HG03565 (cell line): ENCODE results near the gene SMG6.
"Not testable (repeated sequence)": the region's sequence is repeated elsewhere in the genome, so short reads cannot be mapped to it uniquely, and the experiment has no call there.

Experiments
- ATAC-seq: cut with Tn5 transposase; IDR thresholded peaks from one replicate; pipeline ENCODE4 v1.9.1; 2021; ENCODE audit warnings: mild to moderate bottlenecking, moderate library complexity; ENCODE audit not compliant: unreplicated experiment

The SMG6 gene

DNA sequence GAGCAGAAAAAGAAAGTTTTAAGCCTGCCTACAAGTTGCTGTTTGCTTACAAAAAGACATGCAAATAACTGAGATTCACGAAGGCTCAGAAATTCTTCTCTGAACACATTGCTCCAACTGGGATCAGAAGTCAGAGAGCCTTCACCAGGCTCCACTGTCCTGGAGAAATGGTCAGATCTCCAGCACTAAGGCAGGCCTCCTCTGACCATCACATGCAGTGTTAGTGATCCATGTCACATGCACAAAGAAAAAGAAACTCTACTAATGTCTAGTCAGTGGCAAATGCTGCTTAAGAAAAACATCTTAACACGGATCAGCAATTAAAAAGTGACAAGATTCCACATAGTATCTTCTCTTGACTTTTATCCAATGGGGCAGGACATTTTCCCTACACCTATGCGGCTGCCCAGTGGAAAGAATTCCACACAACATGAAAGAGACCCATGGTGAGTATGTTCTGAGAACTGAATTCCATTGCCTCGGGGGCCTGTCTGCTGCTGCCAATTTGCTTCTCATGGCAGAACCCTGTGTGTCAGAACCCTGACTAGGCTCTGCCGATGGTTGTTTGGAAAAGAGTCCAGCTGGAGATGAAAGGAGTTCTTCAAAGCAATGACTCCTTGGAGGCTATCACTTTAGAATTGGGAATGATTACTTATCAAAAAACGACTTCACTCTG, 152.1 kb downstream of the SMG6 start:
- ATAC-seq = no peak

DNA sequence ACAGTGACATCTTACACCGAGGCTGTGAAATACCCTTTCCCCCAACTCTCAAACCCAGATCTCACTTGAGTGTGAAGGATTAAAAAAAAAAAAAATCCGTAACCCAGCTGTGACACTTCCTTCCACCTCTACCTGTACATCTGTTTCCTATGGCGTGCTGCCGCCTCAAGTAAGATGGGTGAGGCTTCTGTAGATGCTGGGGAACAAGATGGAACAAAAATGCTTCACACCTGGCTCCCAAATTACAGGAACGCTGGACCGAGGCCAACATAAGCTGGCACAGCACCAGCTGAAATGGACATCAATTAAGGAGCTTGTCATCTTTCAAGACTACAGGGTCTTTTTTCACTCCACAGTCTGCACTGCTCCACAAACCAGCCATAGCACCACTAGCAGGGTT, 152.8 kb downstream of the SMG6 start:
- no peak for ATAC-seq

DNA sequence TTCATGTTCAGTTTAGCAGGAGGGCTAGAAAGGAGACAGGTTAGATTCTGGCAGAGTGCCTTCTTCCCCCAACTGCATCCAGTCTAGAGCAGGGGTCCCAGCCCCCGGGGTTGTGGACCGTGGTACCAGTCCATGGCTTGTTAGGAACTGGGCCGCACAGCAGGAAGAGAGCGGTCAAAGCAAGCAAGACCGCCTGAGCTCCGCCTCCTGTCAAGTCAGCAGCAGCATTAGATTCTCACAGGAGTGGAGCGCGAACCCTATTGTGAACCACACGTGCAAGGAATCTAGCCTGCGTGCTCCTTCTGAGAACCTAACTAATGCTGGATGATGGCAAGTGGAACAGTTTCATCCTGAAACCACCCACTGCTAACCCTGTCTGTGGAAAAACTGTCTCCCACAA, 153.7 kb downstream of the SMG6 start:
- no peak for ATAC-seq

DNA sequence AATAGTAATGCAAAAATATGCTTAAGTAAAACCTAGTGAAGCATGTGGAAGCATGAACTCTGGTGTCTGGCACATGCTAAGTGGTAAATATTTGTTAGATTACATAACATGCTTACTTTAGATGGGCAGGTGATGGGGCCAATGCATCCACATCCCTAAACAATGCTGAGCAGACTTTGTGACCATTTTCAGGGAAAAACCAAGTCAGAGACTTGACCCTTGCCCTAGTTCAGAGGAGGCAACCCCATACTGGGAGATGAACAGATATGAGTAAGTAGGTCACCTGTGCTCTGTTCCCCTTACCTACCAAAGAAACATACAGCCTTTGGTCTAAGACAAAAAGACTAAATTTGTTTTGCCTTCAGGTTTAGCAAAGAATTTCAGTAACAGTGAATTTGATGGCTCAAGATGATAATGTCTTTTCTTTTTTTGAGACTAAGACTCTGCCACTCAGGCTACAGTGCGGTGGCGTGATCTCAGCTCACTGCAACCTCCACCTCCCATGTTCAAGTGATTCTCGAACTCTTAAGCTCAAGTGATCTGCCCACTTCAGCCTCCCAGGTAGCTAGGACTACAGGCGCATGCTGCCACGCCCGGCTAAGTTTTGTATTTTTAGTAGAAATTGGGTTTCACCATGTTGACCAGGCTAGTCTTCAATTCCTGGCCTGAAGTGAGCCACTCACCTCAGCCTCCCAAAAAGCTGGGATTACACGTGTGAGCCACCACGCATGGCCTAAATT, 157.3 kb downstream of the SMG6 start:
- no peak for ATAC-seq

DNA sequence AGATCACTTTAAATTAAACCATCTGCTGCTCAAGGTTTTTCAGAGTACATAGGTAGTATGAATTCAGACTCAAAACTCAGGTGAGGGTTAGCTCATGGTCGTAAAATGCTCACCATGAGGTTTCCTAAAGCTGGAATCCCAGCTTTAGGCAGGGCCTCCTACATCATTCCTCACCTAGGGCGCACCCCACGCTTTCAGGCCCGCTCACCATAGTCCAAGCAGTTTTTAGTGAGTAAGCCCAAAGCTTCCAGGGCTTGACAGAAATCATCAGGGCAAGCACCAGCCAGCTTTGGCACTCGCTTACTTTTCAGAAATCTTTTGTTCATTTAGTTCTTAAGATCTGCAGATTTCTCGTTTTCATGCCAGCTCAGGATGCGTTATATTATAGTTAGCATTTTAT, 158.9 kb downstream of the SMG6 start:
- ATAC-seq = no peak

DNA sequence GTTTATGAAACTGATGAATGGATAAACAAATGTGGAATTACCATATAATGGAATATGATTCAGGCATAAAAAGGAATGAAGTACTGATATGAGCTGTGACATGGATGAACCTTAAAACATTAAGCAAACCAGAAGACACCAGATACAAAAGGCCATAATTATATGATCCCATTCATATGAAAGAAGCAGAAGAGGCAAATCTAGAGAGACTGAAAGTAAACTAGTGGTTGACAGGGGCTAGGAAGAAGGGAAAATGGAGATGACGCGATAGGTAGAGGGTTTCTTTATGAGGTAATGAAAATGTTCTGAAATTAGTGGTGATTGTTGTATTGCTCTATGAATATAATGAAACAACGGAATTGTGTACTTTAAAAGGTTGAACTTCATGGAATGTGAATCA, 160.3 kb downstream of the SMG6 start:
- no peak for ATAC-seq

DNA sequence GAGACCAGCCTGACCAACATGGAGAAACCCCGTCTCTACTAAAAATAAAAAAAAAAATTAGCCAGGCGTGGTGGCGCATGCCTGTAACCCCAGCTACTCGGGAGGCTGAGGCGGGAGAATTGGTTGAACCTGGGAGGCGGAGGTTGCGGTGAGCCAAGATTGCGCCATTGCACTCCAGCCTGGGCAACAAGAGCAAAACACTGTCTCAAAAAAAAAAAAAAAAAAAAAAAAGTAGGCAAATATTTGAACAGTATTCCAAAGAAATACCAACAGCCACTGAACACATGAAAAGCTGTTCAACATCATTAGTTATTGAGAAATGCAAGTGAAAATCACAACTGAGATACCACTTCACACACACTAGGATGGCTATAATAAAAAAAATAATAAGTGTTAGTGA, 160.9 kb downstream of the SMG6 start:
- ATAC-seq = not testable (repeated sequence)

DNA sequence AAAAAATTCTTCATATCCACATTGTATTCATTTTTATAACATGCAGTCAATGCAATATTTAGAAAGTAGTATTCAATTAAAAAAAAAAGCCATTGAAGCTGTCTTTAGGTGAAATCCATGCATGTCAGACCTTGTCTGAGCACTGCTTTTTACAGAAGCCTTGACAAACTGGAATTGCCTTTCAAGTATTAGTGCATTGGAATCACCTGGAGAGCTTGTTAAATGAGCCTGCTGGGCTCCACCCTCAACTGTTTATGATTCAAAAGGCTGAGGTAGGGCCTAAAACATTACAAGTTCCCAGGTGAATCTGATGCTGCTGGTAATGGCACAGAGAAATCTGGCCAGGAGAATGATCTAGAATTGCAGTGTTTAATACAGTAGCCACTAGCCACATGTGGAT, 162.9 kb downstream of the SMG6 start:
- no peak for ATAC-seq

DNA sequence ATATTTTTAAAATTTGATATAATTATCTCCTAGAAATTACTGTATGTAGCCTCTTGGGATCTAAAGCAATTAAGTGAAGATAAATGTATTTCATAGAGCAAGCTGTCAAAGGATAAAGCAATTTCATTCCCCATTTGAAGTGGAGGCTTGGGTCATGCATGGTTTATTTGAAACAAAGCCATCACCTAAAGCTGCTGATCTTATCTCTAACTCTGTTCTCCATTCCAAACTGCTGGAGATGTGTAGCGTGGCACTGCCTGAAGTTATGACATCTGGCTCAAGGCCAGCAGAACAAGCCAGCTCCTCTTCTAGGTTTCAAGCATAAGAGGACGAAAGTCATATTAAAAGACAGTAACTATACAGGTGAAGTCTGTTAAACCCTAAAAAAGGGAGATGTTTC, 164.8 kb downstream of the SMG6 start:
- ATAC-seq = no peak

DNA sequence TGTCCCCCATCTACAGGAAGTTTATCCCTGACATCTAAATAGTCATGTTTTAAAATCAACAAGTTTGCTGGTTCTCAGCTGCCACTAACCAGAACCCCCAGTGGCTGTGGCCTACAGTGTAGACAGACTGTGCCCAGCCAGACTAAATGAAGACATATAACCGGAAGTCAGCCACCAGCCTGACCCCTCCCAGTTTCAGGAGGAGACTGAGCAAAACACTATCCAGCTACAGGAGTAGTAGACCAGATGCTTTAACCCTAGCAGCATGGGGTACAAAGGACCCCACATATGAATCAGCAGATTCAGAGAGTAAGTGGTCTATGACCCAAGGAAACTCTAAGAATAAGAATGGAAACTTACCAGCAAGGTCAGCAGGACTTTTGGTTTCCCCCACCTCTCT, 165.3 kb downstream of the SMG6 start:
- ATAC-seq = peak; percentile 53

DNA sequence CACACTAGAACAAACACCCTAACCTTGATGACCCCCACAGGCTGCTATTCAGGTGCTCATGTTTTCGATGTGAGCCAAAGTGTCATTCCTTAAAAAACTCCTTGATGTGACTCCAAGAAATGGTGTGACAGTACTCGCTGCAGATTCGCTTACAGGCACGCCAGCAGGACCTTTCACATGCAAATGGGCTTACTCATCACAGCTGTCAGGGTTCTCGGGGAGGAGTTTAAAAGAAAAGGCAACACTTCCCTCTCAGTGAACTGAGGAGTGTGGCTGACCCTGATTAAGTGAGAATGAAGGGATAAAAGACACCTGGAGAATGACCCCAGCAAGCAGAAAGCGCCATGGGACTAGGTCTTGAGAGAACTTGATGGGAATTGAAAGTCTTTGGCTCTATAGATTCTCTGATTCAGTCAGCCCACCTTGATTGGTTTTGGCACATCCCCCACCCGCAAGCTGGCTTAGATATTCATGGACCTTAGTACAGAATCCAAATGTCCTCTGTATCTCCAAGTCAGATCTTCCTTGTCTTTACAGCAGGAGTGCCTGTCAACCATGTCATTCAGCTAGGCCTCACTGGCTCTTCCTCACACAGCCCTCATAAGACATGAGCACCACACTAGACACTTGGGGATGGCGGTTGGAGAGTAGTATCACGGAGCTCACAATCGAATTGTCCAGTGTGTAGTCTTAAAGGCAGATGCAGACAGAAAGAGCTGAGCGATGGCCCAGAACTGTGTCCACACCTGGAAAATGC, 166.1 kb downstream of the SMG6 start:
- no peak for ATAC-seq

DNA sequence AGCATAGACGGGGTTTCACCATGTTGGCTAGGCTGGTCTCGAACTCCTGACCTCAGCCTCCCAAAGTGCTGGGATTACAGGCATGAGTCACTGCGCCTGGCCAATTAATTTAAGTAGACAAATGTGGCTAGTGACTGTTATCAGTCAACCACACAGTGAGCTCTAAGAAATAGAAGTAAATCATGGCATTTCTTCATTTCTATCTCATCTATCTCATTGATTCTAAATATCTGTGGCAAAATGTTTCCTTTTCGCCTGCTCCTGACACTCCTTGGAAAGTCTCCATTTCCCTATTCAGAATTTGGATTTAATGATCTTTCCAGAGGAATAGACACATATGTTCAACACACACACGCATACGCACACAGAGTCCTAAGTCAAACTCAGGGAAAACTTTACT, 167.3 kb downstream of the SMG6 start:
- ATAC-seq = no peak

DNA sequence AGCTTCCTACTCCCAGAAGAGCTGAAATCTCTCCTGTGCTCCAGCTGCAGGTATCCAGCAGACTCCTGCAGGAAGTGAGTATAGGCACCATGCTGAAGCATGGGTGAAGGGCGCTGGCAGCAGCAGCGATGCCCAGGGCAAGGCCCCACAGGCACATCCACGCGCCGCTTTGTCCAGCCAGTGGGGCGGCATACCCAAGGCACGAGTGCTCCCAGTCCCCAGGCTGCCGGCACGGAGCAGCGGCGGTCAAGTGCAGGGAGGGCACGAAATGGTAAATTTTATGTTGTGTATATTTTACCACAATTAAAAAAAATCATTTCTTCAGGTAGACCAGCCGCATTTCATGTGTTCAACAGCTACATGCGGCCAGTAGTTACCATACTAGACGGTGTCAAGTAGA, 175.6 kb downstream of the SMG6 start:
- no peak for ATAC-seq

DNA sequence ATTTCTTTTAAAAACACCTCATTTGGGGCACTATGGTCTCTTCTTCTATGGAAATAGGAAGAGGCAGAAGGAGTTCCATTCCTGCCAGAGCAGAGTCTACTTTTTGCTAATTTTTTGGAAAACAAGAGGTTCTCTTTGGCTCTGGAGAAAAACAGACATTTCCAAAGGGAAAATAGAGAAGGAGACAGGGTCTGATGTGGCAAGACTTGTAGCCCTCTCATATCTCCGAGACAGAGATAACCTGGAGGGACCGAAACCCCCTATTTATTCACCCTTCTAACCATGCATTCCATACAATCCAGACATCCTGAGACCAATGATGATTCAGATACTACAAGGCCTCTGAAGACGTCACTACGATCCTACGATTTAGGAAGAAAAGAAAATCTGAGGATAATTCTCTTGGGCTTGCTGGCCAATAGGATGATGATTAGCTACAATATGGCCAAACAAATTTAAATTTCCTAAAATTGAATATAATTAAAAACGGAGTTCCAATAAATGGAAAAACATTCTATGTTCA, 178.5 kb downstream of the SMG6 start:
- ATAC-seq = no peak

DNA sequence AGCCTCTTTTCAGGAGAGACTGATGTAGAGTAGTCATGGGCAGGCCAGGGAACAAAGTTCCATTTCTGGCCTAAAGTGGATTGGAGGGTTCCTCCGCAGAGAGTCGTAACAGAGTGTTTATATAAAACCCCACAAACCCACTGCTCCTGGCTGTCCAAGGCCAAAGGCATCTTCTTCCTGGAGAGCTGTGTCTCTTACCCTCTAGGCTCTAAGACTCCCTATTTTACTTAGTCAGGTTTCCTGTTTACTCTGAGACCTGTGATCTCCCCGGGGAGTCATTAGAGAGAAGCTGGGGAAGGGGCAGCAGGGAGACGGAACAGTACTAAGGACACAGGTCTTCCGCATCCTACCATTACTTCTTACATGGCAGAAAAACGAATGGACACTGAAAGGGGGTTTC, 179.2 kb downstream of the SMG6 start:
- no peak for ATAC-seq

DNA sequence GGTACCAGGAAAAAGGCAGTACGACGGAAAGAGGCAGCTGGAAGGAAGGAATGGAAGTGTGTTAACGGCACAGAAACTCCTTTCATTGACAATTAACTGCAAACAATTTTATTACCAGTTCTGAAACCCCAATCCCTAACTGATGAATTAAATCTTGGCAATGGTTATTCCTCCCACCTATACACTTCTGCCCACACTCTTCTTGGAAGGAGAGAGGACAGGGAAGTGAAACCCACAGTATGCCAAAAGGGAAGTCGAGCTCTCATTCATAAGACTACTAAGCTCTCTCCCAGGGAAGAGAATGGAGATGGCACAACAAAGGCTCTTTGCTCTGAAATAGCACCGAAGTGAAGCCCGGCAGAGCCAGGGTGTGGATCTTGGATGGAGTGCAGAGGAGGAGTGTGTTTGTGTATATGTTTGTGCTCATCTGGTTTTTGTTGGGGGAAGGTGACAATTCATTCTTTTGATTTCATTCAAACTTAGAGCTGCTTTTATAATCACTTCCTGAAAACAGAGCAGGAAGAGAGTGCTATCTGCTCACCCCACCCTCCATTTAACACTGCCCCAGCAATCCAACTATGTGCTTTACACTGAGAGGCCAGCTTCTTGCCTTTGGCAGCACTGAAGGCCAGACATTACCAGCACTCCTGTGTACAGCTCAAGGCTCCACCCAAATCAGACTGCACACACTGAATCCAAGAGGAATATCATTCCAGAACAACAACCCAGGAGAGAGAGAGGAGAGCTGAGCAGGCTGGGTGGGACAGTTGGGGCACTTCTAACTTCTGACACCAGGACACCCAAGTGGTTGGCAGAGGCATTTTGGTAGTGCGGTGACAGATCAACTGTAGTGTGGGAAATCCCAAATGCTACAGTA, 180.0 kb downstream of the SMG6 start:
- no peak for ATAC-seq

DNA sequence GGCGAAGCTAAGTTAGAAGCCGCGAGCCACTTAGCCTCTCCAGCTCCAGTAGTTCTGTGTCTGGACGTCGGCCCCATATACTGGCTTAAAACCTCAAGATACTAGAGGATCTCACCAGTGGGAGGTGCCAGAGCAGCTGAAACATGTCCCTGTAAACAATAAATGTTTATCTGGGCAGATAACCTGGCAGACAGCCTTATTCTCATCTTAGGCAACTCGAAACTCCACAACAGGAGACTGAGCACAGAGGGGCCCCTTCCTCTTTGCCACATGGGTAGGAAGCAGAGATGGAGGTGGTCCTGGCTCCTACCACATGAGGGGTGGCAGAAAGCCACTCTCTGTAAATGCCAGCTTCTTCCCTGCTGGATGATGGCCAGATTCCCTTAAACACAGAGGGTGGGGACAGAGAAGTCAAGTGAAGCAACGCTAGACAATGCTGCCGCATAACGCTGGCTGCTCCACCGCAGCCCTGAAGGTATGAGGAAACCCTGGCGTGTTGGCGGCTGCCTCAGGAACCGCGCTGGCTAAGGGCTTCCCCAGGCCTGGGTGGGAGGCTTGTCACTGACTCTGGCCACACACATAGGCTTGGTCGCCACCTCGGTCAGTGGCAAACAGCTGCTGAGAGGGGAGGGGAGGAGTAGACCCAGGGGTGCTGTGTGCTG, 180.8 kb downstream of the SMG6 start:
- no peak for ATAC-seq

DNA sequence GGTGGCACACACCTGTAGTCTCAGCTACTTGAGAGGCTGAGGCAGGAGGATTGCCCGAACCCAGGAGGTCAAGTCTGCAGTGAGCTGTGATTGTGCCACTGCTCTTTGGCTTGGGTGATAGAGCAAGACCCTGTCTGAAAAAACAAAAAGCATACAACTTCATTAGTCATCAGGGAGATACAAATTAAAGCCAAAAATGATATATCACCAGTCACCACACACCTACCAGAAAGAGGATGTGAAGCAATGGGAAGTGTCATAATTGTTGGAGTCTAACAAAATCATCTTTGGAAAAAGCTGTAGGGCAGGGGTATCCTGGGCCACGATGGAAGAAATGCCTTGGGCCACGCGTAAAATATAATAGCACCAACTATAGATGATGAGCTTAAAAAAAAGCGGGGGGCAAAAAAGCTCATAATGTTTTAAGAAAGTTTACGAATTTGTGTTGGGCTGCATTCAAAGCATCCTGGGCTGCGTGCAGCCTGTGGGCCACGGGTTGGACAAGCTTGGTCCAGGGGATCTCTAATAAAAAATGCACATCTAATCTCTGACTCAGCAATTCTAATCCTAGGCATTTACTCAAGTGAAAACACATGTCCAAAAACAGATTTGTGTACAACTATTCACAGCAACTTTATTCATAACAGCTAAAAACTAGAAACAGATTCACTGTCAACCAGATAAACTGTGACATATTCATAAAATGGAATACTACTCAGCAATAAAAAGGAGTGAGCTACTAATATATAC, 182.8 kb downstream of the SMG6 start:
- no peak for ATAC-seq

DNA sequence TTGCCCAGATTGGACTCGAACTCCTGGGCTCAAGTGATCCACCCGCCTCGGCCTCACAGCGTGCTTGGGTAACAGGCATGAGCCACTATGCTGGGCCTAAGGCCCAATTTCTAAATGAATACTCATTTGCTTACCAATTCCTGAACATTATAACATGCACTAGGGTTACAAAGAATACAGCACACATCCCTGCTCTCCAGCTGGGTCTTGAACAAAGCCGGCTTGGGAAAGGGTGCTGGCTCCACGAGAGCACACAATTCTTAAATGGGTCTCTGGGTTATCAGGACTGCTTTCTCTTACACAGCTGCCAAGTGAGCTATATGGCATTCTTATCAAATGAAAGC, 190.3 kb downstream of the SMG6 start:
- ATAC-seq = no peak

DNA sequence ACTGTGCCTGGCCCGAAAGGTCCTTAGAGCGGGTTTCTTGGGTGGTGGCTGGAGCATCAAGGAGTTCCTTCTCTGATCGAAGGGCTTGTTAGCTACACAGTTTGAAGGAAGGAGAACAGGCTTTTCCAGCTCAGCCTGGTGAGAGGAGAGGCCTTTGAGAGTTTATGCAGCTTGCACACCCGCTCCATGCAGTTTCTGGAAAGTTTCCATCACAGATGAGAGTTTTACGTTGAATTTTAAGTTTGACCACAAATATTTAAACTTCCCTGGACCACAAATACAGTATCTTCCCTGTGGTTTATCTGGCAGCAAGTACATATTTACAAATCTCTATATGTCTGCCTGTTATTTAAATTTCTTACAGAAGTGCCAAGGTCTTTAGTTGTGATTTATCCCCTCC, 191.9 kb downstream of the SMG6 start:
- no peak for ATAC-seq
